Astrocyte (in vitro differentiated cells and primary cell): Measurements from ENCODE around the gene CDHR2. TPM values are rescaled to one million over a fixed set of nuclear protein-coding genes. Genes with fewer than 3 reads are reported as not detected.

ENCODE experiments used
- DNase-seq: peaks from one replicate; pipeline ENCODE4 v3.0.0-alpha.2; 2010; ENCODE audit warnings: low read depth
- FAIRE-seq: peaks from 2 replicates; lab custom pipeline; 2011; peaks lifted over from hg19 to GRCh38; lab: Jason Lieb, UNC
- H2AFZ ChIP-seq: 2 replicates; pipeline ENCODE4 v1.6.0; 2012; ENCODE audit warnings: low read depth, low read length, inconsistent platforms
- H3K27ac ChIP-seq: 2 replicates; pipeline ENCODE4 v1.5.1; 2011; ENCODE audit warnings: low read depth, low read length, inconsistent platforms
- H3K27me3 ChIP-seq: 2 replicates; pipeline ENCODE4 v1.6.0; 2011; ENCODE audit warnings: low read length, inconsistent platforms; ENCODE audit not compliant: insufficient read depth
- H3K36me3 ChIP-seq: 2 replicates; pipeline ENCODE4 v1.5.1; 2011; ENCODE audit warnings: low read length, inconsistent platforms; ENCODE audit not compliant: insufficient read depth
- H3K4me1 ChIP-seq: 2 replicates; pipeline ENCODE4 v1.5.1; 2011; ENCODE audit warnings: low read length, inconsistent platforms; ENCODE audit not compliant: insufficient read depth
- H3K4me2 ChIP-seq: 2 replicates; pipeline ENCODE4 v1.6.0; 2012; ENCODE audit warnings: low read length, inconsistent platforms
- H3K4me3 ChIP-seq: 2 replicates; pipeline ENCODE4 v1.5.1; 2011; ENCODE audit warnings: low read depth, mild to moderate bottlenecking, low read length, inconsistent platforms; ENCODE audit not compliant: insufficient read depth
- H3K79me2 ChIP-seq: 2 replicates; pipeline ENCODE4 v1.6.0; 2012; ENCODE audit warnings: mild to moderate bottlenecking, low read length, inconsistent platforms; ENCODE audit not compliant: insufficient read depth
- H3K9ac ChIP-seq: 2 replicates; pipeline ENCODE4 v1.6.0; 2012; ENCODE audit warnings: mild to moderate bottlenecking, low read length, inconsistent platforms
- H3K9me3 ChIP-seq: 2 replicates; pipeline ENCODE4 v1.5.1; 2012; ENCODE audit warnings: low read depth, mild to moderate bottlenecking, low read length, inconsistent platforms; ENCODE audit not compliant: insufficient read depth
- H4K20me1 ChIP-seq: 2 replicates; pipeline ENCODE4 v1.6.0; 2012; ENCODE audit warnings: low read length, inconsistent platforms; ENCODE audit not compliant: insufficient read depth
- H3K27ac Mint-ChIP-seq: one replicate; pipeline ENCODE4 v1.8.0; 2021; ENCODE audit warnings: mild to moderate bottlenecking, mixed read lengths; ENCODE audit not compliant: unreplicated experiment
- H3K27me3 Mint-ChIP-seq: one replicate; pipeline ENCODE4 v1.8.0; 2021; ENCODE audit warnings: low read depth, mixed read lengths; ENCODE audit not compliant: unreplicated experiment
- H3K36me3 Mint-ChIP-seq: one replicate; pipeline ENCODE4 v1.8.0; 2021; ENCODE audit warnings: low read depth, mixed read lengths; ENCODE audit not compliant: unreplicated experiment
- H3K4me1 Mint-ChIP-seq: one replicate; pipeline ENCODE4 v1.8.0; 2021; ENCODE audit warnings: low read depth, mixed read lengths; ENCODE audit not compliant: unreplicated experiment
- H3K4me3 Mint-ChIP-seq: one replicate; pipeline ENCODE4 v1.8.0; 2021; ENCODE audit warnings: mild to moderate bottlenecking, moderate library complexity, mixed read lengths; ENCODE audit not compliant: unreplicated experiment
- H3K9me3 Mint-ChIP-seq: one replicate; pipeline ENCODE4 v1.8.0; 2021; ENCODE audit warnings: mild to moderate bottlenecking, mixed read lengths; ENCODE audit not compliant: unreplicated experiment
- EZH2 ChIP-seq: IDR thresholded peaks from 2 replicates; pipeline ENCODE4 v1.6.1; 2012; ENCODE audit warnings: mild to moderate bottlenecking, low read length, inconsistent platforms; ENCODE audit not compliant: insufficient read depth
- total RNA-seq: library from RNA; stranded (reverse); gene quantifications from 2 replicates; pipeline ENCODE4 v1.2.1, GENCODE V29; 2021
- TF ChIP-seq, protein P1 (sequence below): IDR thresholded peaks from 2 replicates; pipeline ENCODE4 v1.5.1; 2011; ENCODE audit warnings: low read depth, mild to moderate bottlenecking, inconsistent platforms, low read length, moderate library complexity; ENCODE audit not compliant: insufficient read depth

Gene CDHR2
- total RNA-seq, 1 donor from 2014 or later: 0.43 TPM

DNA sequence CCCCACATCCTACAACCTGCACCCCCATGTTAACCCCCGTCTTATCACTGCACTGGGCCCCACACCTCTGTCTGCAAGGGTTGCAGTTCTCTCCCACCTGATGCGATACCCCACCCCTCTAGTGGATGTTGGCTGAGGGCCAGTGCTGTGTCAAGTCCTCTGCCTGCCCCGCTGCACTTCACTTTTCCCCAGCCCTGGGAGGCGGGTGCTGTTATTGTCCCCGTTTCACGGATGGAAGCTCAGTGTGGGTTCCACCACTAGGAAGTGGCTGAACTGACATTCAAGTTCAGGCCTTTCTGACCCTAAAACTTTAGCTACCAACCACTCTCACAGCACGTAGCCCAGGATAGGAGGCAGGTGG, 77.7 kb downstream of the CDHR2 start:
- no peaks in the 10 kb centered on the region for H3K36me3 ChIP-seq
- no peak overlapping the region for H2AFZ ChIP-seq
- H3K9me3 ChIP-seq: no peaks in the 10 kb centered on the region
- H3K4me1 ChIP-seq: peaks cover 10% of the 10 kb centered on the region
- TF ChIP-seq, protein P1, sequence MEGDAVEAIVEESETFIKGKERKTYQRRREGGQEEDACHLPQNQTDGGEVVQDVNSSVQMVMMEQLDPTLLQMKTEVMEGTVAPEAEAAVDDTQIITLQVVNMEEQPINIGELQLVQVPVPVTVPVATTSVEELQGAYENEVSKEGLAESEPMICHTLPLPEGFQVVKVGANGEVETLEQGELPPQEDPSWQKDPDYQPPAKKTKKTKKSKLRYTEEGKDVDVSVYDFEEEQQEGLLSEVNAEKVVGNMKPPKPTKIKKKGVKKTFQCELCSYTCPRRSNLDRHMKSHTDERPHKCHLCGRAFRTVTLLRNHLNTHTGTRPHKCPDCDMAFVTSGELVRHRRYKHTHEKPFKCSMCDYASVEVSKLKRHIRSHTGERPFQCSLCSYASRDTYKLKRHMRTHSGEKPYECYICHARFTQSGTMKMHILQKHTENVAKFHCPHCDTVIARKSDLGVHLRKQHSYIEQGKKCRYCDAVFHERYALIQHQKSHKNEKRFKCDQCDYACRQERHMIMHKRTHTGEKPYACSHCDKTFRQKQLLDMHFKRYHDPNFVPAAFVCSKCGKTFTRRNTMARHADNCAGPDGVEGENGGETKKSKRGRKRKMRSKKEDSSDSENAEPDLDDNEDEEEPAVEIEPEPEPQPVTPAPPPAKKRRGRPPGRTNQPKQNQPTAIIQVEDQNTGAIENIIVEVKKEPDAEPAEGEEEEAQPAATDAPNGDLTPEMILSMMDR: no peak
- no peak for TF ChIP-seq EZH2
- no peaks in the 10 kb centered on the region for H3K79me2 ChIP-seq
- H3K27ac ChIP-seq: no peak overlapping the region
- FAIRE-seq (no peak), DNase-seq (no peak)
- Mint-ChIP-seq H3K36me3 (peaks cover 4% of the 10 kb centered on the region), H3K4me3 (no peak overlapping the region), H3K27ac (no peak overlapping the region), H3K27me3 (peaks cover 59% of the 10 kb centered on the region), H3K9me3 (no peaks in the 10 kb centered on the region), H3K4me1 (peaks cover 24% of the 10 kb centered on the region)
- H3K9ac ChIP-seq: no peak overlapping the region
- no peak overlapping the region for H3K4me3 ChIP-seq
- H3K27me3 ChIP-seq: peaks cover 40% of the 10 kb centered on the region
- H3K4me2 ChIP-seq: no peak overlapping the region
- H4K20me1 ChIP-seq: no peaks in the 10 kb centered on the region

DNA sequence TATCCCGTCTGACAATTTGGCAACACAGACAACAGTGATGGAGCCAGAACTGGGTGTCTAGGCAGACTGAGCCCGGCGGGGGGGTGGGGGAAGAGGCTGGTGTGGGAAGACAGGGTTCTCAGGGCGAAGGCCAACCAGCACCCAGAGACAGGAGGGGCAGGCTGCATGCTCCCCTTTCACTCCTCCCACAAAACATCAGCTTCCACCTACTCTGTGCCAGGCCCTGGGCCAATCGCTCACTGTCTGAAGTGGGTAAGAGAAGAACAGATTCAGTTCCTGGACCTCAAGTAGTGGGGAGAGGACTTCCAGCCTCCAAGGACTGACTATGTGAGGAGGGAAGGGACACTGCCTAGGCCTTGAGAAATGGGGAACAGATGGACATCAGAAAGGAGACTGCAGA, 78.4 kb downstream of the CDHR2 start:
- no peak overlapping the region for H3K27ac Mint-ChIP-seq
- peaks cover 61% of the 10 kb centered on the region for H3K27me3 Mint-ChIP-seq
- FAIRE-seq (no peak), DNase-seq (no peak)
- Histone ChIP-seq H3K9ac (no peak overlapping the region), H3K36me3 (no peaks in the 10 kb centered on the region), H4K20me1 (no peaks in the 10 kb centered on the region), H3K4me3 (no peak overlapping the region), H3K9me3 (no peaks in the 10 kb centered on the region), H3K27ac (no peak overlapping the region), H2AFZ (no peak overlapping the region), H3K79me2 (no peaks in the 10 kb centered on the region), H3K27me3 (peaks cover 38% of the 10 kb centered on the region), H3K4me2 (no peak overlapping the region), H3K4me1 (peaks cover 10% of the 10 kb centered on the region)
- TF ChIP-seq, protein P1: no peak
- no peak for TF ChIP-seq EZH2
- peaks cover 21% of the 10 kb centered on the region for H3K4me1 Mint-ChIP-seq
- H3K36me3 Mint-ChIP-seq: peaks cover 4% of the 10 kb centered on the region
- H3K9me3 Mint-ChIP-seq: no peaks in the 10 kb centered on the region
- H3K4me3 Mint-ChIP-seq: no peak overlapping the region

DNA sequence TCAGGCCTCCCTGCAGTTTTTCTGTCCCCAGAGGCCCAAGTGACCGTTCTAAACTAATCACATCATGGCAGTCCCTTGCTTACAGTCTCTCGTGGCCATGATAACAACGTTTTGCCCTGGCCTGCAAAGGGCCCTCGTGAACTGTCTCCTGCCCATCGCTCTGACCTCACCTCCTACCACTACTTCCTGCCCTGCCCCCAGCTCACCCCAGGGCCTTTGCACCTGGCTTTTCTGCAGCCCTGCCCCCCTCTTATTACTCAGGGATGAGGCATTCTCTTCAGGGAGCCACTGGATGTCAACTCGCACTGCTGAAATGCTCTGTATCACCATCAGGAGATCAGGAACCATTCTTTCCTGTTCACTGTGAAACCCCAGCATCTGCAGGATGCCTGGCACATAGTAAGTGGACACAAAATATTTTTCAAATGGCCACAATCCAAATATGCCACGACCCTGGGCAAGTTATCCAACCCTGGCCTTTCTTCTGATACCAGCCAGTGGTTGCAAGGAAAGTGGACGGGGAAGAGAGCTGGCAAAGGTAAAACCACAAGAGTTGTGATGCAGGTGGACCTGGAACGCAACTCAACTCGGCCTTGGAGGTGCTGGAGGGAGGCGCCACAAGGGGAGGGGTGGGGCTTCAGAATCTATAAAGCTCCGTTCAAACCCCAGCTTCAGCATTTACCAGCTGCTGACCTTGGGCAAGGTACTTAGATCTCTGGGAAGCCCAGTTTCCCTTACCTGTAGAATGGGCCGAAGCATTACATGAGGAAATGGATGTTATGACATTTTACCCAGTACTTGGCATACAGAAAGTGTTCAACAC, 79.5 kb downstream of the CDHR2 start:
- H3K27me3 Mint-ChIP-seq: peaks cover 66% of the 10 kb centered on the region
- H3K9me3 Mint-ChIP-seq: no peaks in the 10 kb centered on the region
- Histone ChIP-seq H3K79me2 (no peaks in the 10 kb centered on the region), H4K20me1 (peaks cover under 1% of the 10 kb centered on the region), H2AFZ (no peak overlapping the region), H3K9ac (no peak overlapping the region), H3K27ac (no peak overlapping the region), H3K4me2 (no peak overlapping the region), H3K4me1 (peaks cover 10% of the 10 kb centered on the region), H3K27me3 (peaks cover 48% of the 10 kb centered on the region), H3K9me3 (no peaks in the 10 kb centered on the region), H3K4me3 (no peak overlapping the region), H3K36me3 (no peaks in the 10 kb centered on the region)
- peaks cover 4% of the 10 kb centered on the region for H3K36me3 Mint-ChIP-seq
- FAIRE-seq (no peak), DNase-seq (no peak)
- H3K4me3 Mint-ChIP-seq: peak overlapping the region; percentile 74
- TF ChIP-seq, protein P1: no peak
- no peak for TF ChIP-seq EZH2
- peaks cover 21% of the 10 kb centered on the region for H3K4me1 Mint-ChIP-seq
- H3K27ac Mint-ChIP-seq: no peak overlapping the region
